ENCODE results near the gene PRR36.

GRCh38 chr19:7822910-7823515 lies 51.2 kb downstream of the PRR36 start:
- TF ChIP-seq POLR2AphosphoS5 (IDR thresholded peaks at IDR 0.05) (no peak), CTCF (IDR thresholded peaks at IDR 0.05 in 8 of 11, conservative IDR thresholded peaks at IDR 0.05 in 3 of 11) (no peak), POLR2A (IDR thresholded peaks at IDR 0.05) (no peak)
